ENCODE measurements around the gene ARPC3. TPM values are rescaled to one million over a fixed set of nuclear protein-coding genes. Genes with fewer than 3 reads are reported as not detected.
A peak's percentile ranks its signal among the peaks of the same experiment; 100 is the strongest.

The ARPC3 gene
- total and polyA plus RNA-seq, 9 of the 15 experiments (the other 6 are each of a cell fraction or from before 2014, with no cell fraction given) = 74.2 to 575 (median 345) TPM

DNA sequence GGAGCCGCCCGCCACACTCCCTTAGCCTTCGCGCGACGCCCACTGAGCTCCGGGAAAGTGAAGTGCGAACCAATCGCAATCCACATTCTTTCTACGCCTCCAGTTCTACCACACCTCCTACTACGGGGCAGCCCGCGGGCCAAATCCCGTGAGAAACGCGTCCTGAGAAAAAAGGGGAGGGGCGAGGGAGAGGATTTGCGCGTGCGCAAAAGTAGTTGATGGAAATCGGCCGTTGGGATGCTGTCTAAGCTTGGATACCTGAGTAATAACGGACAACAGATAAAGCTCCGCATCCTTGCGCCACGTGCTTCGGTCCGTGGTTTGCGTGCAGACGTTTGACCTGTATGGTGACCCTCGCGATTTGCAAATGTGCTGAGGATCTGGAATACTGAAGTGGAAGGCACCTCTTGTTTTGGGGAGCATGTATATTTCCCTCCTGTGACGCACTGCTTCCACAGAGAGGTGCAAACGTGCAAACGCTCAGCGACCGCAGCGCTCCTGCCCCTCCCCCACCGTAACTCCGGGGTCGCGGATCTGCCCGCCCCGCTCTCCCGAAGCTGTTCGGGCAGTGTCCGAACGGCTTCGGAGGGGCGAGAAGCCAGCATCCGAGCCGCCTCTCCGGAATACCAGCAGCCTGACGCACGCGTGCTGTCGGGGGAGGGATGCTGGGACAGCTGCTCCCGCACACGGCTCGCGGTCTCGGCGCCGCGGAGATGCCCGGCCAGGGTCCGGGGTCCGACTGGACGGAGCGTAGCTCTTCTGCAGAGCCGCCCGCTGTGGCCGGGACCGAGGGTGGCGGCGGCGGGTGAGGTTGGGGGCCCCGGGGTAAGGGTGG lies 18.3 kb upstream of the ARPC3 start, which contains the start of the genes FAM216A and GPN3 (continued):
- TF ChIP-seq MAFF (IDR thresholded peaks at IDR 0.05; ENCODE audit: low read length) (no peak), THAP7 (CRISPR knock-in tag; IDR thresholded peaks at IDR 0.05) (0 out of 2 replicates have a peak, but pooled peaks have one; percentile 26), SP2 (IDR thresholded peaks at IDR 0.05; ENCODE audit: extremely low read depth, low read depth, low read length, poor library complexity, severe bottlenecking) (no peak), SPI1 (IDR thresholded peaks at IDR 0.05; ENCODE audit: borderline replicate concordance, low read depth, low read length) (no peak)

- Histone ChIP-seq H2AFZ (ENCODE audit: low read depth, low read length) (peak overlapping the region; percentile 97), H3K4me1 (replicated peaks in 1 of 2; ENCODE audit: control insufficient read depth in 2 of 2, insufficient read depth in 2 of 2, low read length in 2 of 2) (peaks cover 25 to 30% of the 10 kb centered on the region in 2 experiments; a peak in 4 of 5 replicates), H3K36me3 (ENCODE audit: control insufficient read depth, insufficient read depth, low read length) (peaks cover 31% of the 10 kb centered on the region; the same call in 2 of the 3 replicates), H4K20me1 (replicated peaks; ENCODE audit: control insufficient read depth, insufficient read depth, low read length) (no peaks in the 10 kb centered on the region; the same call in 1 of the 2 replicates), H3K4me3 (peak overlapping the region; percentile 59), H3K79me2 (ENCODE audit: control insufficient read depth, insufficient read depth, low read length) (peaks cover 61% of the 10 kb centered on the region), H3K9me1 (ENCODE audit: control insufficient read depth, insufficient read depth, low read length) (no peaks in the 10 kb centered on the region), H3K27ac (ENCODE audit: extremely low read depth, low read depth, low read length) (peak overlapping the region; percentile 79), H3K4me2 (ENCODE audit: insufficient read depth, low read length) (peak overlapping the region; percentile 94), H3K9ac (ENCODE audit: insufficient read depth in 1 of 2, low read depth in 2 of 2, low read length in 2 of 2) (peak overlapping the region; percentile 89 to 95), H3K27me3 (ENCODE audit: control insufficient read depth in 2 of 2, insufficient read depth in 2 of 2, low read length in 2 of 2) (no peaks in the 10 kb centered on the region), H3K9me3 (replicated peaks; ENCODE audit: control insufficient read depth, insufficient read depth, low read depth, low read length) (no peaks in the 10 kb centered on the region)
- CTCF ChIA-PET (ENCODE audit: low intra/inter-chr PET ratio) = interaction anchor here (1.7 to 3.0 kb wide), 2 partner anchors 132 to 134 kb away, joined by 5 to 15 read pairs; no protein-coding TSS in a partner anchor
- DNase-seq (ENCODE audit: extremely low read depth in 1 of 4, low spot score in 3 of 4) (no peak), FAIRE-seq (no peak), ATAC-seq (no peak)
- intact Hi-C loops (cut with micrococcal nuclease) (loop anchor here (2.0 kb wide), 1 partner anchor 17 kb away; the partner anchor contains the start of gene ARPC3), in situ Hi-C loops (cut with MboI) (loop anchor here (5.0 kb wide), 1 partner anchor 139 kb away; no protein-coding TSS in a partner anchor)
- BruUV-seq (replicated peaks) = TSS peak; percentile 89
- POLR2A ChIA-PET = interaction anchor here (0.6 to 3.1 kb wide), 17 partner anchors 9 to 420 kb away, joined by 3 to 22 read pairs (median 4); partner anchors contain the start of genes ARPC3, RAD9B, TCTN1 and VPS29
- WGBS (ENCODE audit: insufficient coverage, low coverage, missing lambda C conversion rate) = 0% methylated on average over 15 of the region's 15 CpGs
- no peak for TF ChIP-seq ZEB2 (IDR thresholded peaks at IDR 0.05)
- TF ChIP-seq DIDO1 (tag; IDR thresholded peaks at IDR 0.05; ENCODE audit: low read depth) = no peak
- TF ChIP-seq EP300 (IDR thresholded peaks at IDR 0.05; ENCODE audit: low read length) = no peak
- TF ChIP-seq, protein P1, sequence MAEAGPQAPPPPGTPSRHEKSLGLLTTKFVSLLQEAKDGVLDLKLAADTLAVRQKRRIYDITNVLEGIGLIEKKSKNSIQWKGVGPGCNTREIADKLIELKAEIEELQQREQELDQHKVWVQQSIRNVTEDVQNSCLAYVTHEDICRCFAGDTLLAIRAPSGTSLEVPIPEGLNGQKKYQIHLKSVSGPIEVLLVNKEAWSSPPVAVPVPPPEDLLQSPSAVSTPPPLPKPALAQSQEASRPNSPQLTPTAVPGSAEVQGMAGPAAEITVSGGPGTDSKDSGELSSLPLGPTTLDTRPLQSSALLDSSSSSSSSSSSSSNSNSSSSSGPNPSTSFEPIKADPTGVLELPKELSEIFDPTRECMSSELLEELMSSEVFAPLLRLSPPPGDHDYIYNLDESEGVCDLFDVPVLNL (CRISPR knock-in tag; IDR thresholded peaks at IDR 0.05; ENCODE audit: low read depth) = no peak
- TF ChIP-seq CREBBP (IDR thresholded peaks at IDR 0.05; ENCODE audit: low read depth, low read length) = no peak
- TF ChIP-seq MEF2A (IDR thresholded peaks at IDR 0.05; ENCODE audit: control insufficient read depth, low read depth, low read length) = no peak
- TF ChIP-seq MEIS2 (IDR thresholded peaks at IDR 0.05; ENCODE audit: partially characterized antibody) = no peak
- TF ChIP-seq ZKSCAN8 (CRISPR knock-in tag; IDR thresholded peaks at IDR 0.05) = no peak
- TF ChIP-seq, protein P2, sequence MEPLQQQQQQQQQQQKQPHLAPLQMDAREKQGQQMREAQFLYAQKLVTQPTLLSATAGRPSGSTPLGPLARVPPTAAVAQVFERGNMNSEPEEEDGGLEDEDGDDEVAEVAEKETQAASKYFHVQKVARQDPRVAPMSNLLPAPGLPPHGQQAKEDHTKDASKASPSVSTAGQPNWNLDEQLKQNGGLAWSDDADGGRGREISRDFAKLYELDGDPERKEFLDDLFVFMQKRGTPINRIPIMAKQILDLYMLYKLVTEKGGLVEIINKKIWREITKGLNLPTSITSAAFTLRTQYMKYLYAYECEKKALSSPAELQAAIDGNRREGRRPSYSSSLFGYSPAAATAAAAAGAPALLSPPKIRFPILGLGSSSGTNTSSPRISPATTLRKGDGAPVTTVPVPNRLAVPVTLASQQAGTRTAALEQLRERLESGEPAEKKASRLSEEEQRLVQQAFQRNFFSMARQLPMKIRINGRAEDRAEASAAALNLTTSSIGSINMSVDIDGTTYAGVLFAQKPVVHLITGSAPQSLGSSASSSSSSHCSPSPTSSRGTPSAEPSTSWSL (CRISPR knock-in tag; IDR thresholded peaks at IDR 0.05; ENCODE audit: borderline replicate concordance) = no peak
- TF ChIP-seq ZFP36 (IDR thresholded peaks at IDR 0.05; ENCODE audit: low read depth, low read length, partially characterized antibody) = no peak
- TF ChIP-seq, protein P3, sequence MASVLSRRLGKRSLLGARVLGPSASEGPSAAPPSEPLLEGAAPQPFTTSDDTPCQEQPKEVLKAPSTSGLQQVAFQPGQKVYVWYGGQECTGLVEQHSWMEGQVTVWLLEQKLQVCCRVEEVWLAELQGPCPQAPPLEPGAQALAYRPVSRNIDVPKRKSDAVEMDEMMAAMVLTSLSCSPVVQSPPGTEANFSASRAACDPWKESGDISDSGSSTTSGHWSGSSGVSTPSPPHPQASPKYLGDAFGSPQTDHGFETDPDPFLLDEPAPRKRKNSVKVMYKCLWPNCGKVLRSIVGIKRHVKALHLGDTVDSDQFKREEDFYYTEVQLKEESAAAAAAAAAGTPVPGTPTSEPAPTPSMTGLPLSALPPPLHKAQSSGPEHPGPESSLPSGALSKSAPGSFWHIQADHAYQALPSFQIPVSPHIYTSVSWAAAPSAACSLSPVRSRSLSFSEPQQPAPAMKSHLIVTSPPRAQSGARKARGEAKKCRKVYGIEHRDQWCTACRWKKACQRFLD (CRISPR knock-in tag; IDR thresholded peaks at IDR 0.05) = no peak
These were observed 17.7 kb upstream of the ARPC3 start for GRCh38 chr12:110467847-110468213.
